Breast epithelium (tissue), 4 donors: ENCODE data around the gene CPNE5. TPM values are rescaled to one million over a fixed set of nuclear protein-coding genes. Genes with fewer than 3 reads are reported as not detected.
"Not testable (repeated sequence)": the region's sequence is repeated elsewhere in the genome, so short reads cannot be mapped to it uniquely, and the experiment has no call there.

Experiments used
- DNase-seq, 2 donors: peaks; one replicate each; pipeline ENCODE4 v3.0.0-alpha.2; 2019; ENCODE audit warnings: low spot score in 2 of 2
- H3K27ac ChIP-seq, 2 donors: fragments of 200-600 bp; sonication (generic) in 1 of 2; one replicate each; pipeline ENCODE4 v1.5.1; 2016 to 2019; ENCODE audit warnings: mild to moderate bottlenecking in 1 of 2
- H3K27me3 ChIP-seq, 2 donors: fragments of 200-600 bp; sonication (generic) in 1 of 2; one replicate each; pipeline versions ENCODE4 v1.5.1 to v1.6.0; 2017 to 2019; ENCODE audit warnings: control low read depth in 1 of 2, mild to moderate bottlenecking in 1 of 2
- H3K36me3 ChIP-seq: fragments of 200-600 bp; one replicate; pipeline ENCODE4 v1.5.1; 2019
- H3K4me1 ChIP-seq, 2 donors: fragments of 200-600 bp; sonication (generic); one replicate each; pipeline ENCODE4 v1.5.1; 2016 to 2019; ENCODE audit warnings: control low read depth in 1 of 2
- H3K4me3 ChIP-seq, 3 donors: fragments of 200-600 bp; sonication (generic); 1 replicate in 2 of 3; 2 replicates in 1 of 3; pipeline ENCODE4 v1.5.1; 2016 to 2019; ENCODE audit warnings: mild to moderate bottlenecking in 3 of 3, moderate library complexity in 2 of 3
- H3K9me3 ChIP-seq, 2 donors: fragments of 200-600 bp; sonication (generic) in 1 of 2; one replicate each; pipeline ENCODE4 v1.5.1; 2016 to 2019; ENCODE audit warnings: control low read depth in 1 of 2
- CTCF ChIP-seq, 3 donors: fragments of 450-650 bp; IDR thresholded peaks; one replicate each; pipeline ENCODE4 v1.5.1; 2016 to 2017; ENCODE audit warnings: antibody characterized with exemption in 3 of 3, mild to moderate bottlenecking in 3 of 3, moderate library complexity in 3 of 3
- POLR2A ChIP-seq: fragments of 450-650 bp; IDR thresholded peaks from one replicate; pipeline ENCODE4 v1.6.1; 2016; ENCODE audit warnings: antibody characterized with exemption, mild to moderate bottlenecking, moderate library complexity
- POLR2AphosphoS5 ChIP-seq, 3 donors: sonication (generic); formaldehyde crosslinking; IDR thresholded peaks; one replicate each; pipeline ENCODE4 v1.6.1; 2017; ENCODE audit warnings: antibody characterized with exemption in 3 of 3
- intact Hi-C: fragments of 100-400 bp; cut with DNase I; formaldehyde crosslinking; loops from one replicate; pipeline ENCODE4 v1.15.1; 2023; ENCODE audit warnings: low total_unique reads
- total RNA-seq, 3 donors: library from RNA; depleted of rRNA; stranded (reverse); fragments of >200 nt; gene quantifications; one replicate each; pipeline ENCODE4 v1.1.0, GENCODE V29; 2016

CPNE5 gene
- total RNA-seq, 3 donors from 2014 or later = 0.96 to 5.2 (median 3.7) TPM

DNA sequence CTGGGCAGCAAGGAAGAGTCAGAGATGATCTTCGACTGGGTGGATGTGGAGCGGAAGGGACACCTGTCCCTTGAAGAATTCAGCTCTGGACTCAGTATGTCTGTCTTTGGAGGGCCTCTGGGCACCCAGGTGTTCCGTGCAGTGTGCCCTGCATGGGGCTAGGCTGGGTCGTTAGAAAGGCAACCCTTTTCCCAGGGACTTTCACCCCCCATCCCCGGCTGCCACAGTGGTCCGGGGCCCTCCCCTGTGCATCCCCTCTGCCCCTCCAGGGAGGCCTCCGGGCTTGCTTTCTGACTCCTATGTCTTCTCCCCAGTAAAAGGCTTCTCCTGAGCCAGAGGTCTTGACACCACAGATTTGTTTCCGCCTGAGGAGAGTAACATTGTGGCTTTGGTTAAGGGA is 125.4 kb downstream of the CPNE5 start:
- H3K4me3 ChIP-seq = no peak overlapping the region
- intact Hi-C loops = no loop called here
- DNase-seq = no peak
- TF ChIP-seq CTCF (IDR thresholded peaks at IDR 0.05) = no peak
- no peak for TF ChIP-seq POLR2AphosphoS5 (IDR thresholded peaks at IDR 0.05)
- no peak for TF ChIP-seq POLR2A
- no peaks in the 10 kb centered on the region for H3K27me3 ChIP-seq
- H3K36me3 ChIP-seq = no peaks in the 10 kb centered on the region
- H3K9me3 ChIP-seq = no peaks in the 10 kb centered on the region
- no peak overlapping the region for H3K27ac ChIP-seq
- H3K4me1 ChIP-seq = no peaks in the 10 kb centered on the region

DNA sequence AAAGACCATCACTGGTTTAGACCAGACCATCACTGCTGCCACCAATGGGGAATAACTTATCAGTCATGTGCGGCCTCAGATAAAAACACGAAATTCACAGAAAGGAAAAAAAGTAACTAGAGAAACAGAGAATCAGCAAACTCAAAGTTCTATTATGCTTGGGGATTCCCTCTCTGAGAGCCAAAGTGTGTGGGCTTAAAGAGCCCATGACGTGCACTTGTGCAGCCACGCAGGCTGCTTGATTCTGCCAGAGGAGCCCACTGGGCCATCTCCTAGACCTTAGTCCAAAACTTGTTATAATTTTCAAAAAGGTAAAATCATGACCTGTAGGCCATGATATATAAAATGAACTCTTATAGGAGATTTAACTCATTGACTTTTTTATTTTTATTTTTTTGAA is 126.4 kb downstream of the CPNE5 start:
- Histone ChIP-seq H3K4me1 (no peaks in the 10 kb centered on the region), H3K9me3 (no peaks in the 10 kb centered on the region), H3K4me3 (no peak overlapping the region), H3K36me3 (no peaks in the 10 kb centered on the region), H3K27ac (no peak overlapping the region), H3K27me3 (no peaks in the 10 kb centered on the region)
- no peak for DNase-seq
- intact Hi-C loops = no loop called here
- TF ChIP-seq POLR2AphosphoS5 (IDR thresholded peaks at IDR 0.05) = no peak
- no peak for TF ChIP-seq CTCF (IDR thresholded peaks at IDR 0.05)
- no peak for TF ChIP-seq POLR2A

GRCh38 chr6:36706339-36706738 is 132.9 kb downstream of the CPNE5 start:
- Histone ChIP-seq H3K4me3 (no peak overlapping the region), H3K27me3 (no peaks in the 10 kb centered on the region), H3K4me1 (no peaks in the 10 kb centered on the region), H3K27ac (no peak overlapping the region), H3K36me3 (no peaks in the 10 kb centered on the region), H3K9me3 (no peaks in the 10 kb centered on the region)
- TF ChIP-seq CTCF (IDR thresholded peaks at IDR 0.05) (no peak), POLR2A (no peak), POLR2AphosphoS5 (IDR thresholded peaks at IDR 0.05) (no peak)
- DNase-seq = no peak
- intact Hi-C loops = no loop called here

- H3K27me3 ChIP-seq, DNase-seq, intact Hi-C loops, H3K4me3 ChIP-seq, H3K4me1 ChIP-seq, H3K36me3 ChIP-seq, H3K27ac ChIP-seq, H3K9me3 ChIP-seq: not testable (repeated sequence)
Measured at GRCh38 chr6:36704961-36705577, 134.2 kb downstream of the CPNE5 start.

GRCh38 chr6:36703982-36704381 is 135.3 kb downstream of the CPNE5 start:
- H3K4me3 ChIP-seq = no peak overlapping the region

More at GRCh38 chr6:36703982-36704381, 135.3 kb downstream of the CPNE5 start:
- Histone ChIP-seq H3K4me1 (no peaks in the 10 kb centered on the region), H3K36me3 (no peaks in the 10 kb centered on the region), H3K9me3 (no peaks in the 10 kb centered on the region), H3K27ac (no peak overlapping the region), H3K27me3 (no peaks in the 10 kb centered on the region)
- DNase-seq = no peak
- intact Hi-C loops = no loop called here
- TF ChIP-seq CTCF (IDR thresholded peaks at IDR 0.05) = no peak
- no peak for TF ChIP-seq POLR2A
- no peak for TF ChIP-seq POLR2AphosphoS5 (IDR thresholded peaks at IDR 0.05)
